Measurements from ENCODE around the gene USH1G. TPM values are rescaled to one million over a fixed set of nuclear protein-coding genes. Genes with fewer than 3 reads are reported as not detected.

USH1G gene
- total and polyA plus RNA-seq, 2 of the 13 experiments (the other 11 are each of a cell fraction or from before 2014, with no cell fraction given): 0.04 TPM; not detected in 1

DNA sequence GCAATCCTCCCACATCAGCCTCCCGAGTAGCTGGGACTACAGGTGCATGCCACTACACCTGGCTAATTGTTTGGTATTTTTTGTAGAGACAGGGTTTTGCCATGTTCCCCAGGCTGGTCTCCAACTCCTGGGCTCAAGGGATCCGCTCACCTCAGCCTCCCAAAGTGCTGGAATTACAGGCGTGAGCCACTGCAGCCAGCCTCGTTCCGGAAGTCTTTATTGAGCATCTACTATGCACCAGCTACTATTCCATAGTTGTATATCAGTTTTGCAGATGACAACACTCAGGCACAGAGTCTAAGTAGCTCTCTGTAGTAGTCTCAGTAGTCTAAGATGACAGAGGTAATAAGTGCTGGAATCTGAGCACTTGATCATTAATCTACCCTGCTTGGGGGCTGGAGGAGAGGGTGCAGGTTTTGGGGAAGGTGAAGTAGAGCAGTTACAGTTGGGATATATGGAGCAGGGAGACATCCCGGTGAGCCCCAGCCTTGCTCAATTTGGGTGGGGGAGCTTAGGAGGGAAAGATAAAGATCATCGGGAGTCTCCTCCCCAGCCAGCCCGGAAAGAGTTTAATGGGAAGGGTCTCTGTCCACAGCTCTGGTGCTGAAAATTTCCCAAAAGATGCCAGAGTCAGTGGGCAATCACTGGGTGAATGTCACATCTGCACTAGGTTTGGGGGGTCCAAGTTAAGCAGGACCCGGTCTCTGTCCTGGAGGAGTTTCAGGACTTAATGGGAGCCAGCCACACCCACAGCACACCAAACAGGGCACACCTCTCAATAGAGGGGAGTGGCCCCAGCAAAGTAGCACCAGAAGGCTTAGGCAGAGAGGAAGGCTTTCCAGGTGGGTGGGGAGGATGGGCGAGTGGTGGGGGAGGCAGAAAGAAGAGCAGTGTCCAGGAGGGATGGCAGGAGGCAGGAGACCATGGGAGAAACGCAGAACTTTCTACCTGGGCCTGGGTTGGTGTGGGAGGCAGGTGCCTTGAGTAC is 14.3 kb upstream of the USH1G start:
- in situ Hi-C loops (cut with HindIII; ENCODE audit: extremely low pct_ligation_motif_present, low pct_unique_long_range_greater_than_20kb): no loop called here
- Histone ChIP-seq H3K27me3 (ENCODE audit: control insufficient read depth in 1 of 2, insufficient read depth in 2 of 2, low read length in 2 of 2) (peaks cover 26 to 93% of the 10 kb centered on the region in 2 experiments), H3K36me3 (replicated peaks in 1 of 2; ENCODE audit: control insufficient read depth in 1 of 2, insufficient read depth in 2 of 2, low read length in 2 of 2) (no peaks in the 10 kb centered on the region), H3K9ac (ENCODE audit: insufficient read depth, low read depth, low read length) (no peak overlapping the region), H4K20me1 (ENCODE audit: insufficient read depth, low read length) (no peaks in the 10 kb centered on the region), H2AFZ (ENCODE audit: low read length) (no peak overlapping the region), H3K4me1 (ENCODE audit: insufficient read depth, low read length) (no peaks in the 10 kb centered on the region), H3K4me2 (ENCODE audit: low read depth, low read length) (no peak overlapping the region), H3K4me3 (replicated peaks in 1 of 3; ENCODE audit: insufficient read depth in 1 of 3, low read depth in 2 of 3, low read length in 3 of 3) (no peak overlapping the region), H3K9me3 (ENCODE audit: low read length) (no peaks in the 10 kb centered on the region), H3K79me2 (ENCODE audit: insufficient read depth, low read length) (no peaks in the 10 kb centered on the region), H3K27ac (ENCODE audit: extremely low read length, insufficient read depth, low read length) (no peak overlapping the region)
- DNase-seq (ENCODE audit: low spot score) (no peak), FAIRE-seq (no peak), ATAC-seq (no peak)
- ChIA-PET POLR2A (no interaction called here), CTCF (ENCODE audit: low intra/inter-chr PET ratio, low total read pairs) (no interaction called here)
- 31% methylated on average over 11 of the region's 11 CpGs for WGBS (ENCODE audit: low lambda C conversion rate)
- intact Hi-C loops (cut with micrococcal nuclease; ENCODE audit: unreplicated experiment): no loop called here
- no TSS peak for BruUV-seq (replicated peaks)
- 0 out of 2 replicates have a peak, but pooled peaks have one; percentile 55 for TF ChIP-seq EZH2 (conservative IDR thresholded peaks at IDR 0.05; ENCODE audit: low read depth, low read length)
- no peak for TF ChIP-seq TARDBP (CRISPR knock-in tag; IDR thresholded peaks at IDR 0.05)
- no peak for TF ChIP-seq ZNF720 (CRISPR knock-in tag; IDR thresholded peaks at IDR 0.05)
- no peak for TF ChIP-seq ZNF274 (CRISPR knock-in tag; IDR thresholded peaks at IDR 0.05)
- TF ChIP-seq, protein P1, sequence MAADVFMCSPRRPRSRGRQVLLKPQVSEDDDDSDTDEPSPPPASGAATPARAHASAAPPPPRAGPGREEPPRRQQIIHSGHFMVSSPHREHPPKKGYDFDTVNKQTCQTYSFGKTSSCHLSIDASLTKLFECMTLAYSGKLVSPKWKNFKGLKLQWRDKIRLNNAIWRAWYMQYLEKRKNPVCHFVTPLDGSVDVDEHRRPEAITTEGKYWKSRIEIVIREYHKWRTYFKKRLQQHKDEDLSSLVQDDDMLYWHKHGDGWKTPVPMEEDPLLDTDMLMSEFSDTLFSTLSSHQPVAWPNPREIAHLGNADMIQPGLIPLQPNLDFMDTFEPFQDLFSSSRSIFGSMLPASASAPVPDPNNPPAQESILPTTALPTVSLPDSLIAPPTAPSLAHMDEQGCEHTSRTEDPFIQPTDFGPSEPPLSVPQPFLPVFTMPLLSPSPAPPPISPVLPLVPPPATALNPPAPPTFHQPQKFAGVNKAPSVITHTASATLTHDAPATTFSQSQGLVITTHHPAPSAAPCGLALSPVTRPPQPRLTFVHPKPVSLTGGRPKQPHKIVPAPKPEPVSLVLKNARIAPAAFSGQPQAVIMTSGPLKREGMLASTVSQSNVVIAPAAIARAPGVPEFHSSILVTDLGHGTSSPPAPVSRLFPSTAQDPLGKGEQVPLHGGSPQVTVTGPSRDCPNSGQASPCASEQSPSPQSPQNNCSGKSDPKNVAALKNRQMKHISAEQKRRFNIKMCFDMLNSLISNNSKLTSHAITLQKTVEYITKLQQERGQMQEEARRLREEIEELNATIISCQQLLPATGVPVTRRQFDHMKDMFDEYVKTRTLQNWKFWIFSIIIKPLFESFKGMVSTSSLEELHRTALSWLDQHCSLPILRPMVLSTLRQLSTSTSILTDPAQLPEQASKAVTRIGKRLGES (CRISPR knock-in tag; IDR thresholded peaks at IDR 0.05; ENCODE audit: borderline replicate concordance): no peak
- TF ChIP-seq, protein P2, sequence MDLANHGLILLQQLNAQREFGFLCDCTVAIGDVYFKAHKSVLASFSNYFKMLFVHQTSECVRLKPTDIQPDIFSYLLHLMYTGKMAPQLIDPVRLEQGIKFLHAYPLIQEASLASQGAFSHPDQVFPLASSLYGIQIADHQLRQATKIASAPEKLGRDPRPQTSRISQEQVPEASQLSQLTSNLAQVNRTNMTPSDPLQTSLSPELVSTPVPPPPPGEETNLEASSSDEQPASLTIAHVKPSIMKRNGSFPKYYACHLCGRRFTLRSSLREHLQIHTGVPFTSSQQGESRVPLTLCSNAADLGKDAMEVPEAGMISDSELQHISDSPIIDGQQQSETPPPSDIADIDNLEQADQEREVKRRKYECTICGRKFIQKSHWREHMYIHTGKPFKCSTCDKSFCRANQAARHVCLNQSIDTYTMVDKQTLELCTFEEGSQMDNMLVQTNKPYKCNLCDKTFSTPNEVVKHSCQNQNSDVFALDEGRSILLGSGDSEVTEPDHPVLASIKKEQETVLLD (CRISPR knock-in tag; IDR thresholded peaks at IDR 0.05; ENCODE audit: low read depth): no peak
- TF ChIP-seq NR3C1 (CRISPR knock-in tag; IDR thresholded peaks at IDR 0.05): no peak
- no peak for TF ChIP-seq ZNF260 (CRISPR knock-in tag; IDR thresholded peaks at IDR 0.05; ENCODE audit: borderline replicate concordance, low read depth)
- peak; percentile 90 for TF ChIP-seq MIER2 (CRISPR knock-in tag; IDR thresholded peaks at IDR 0.05)
- TF ChIP-seq RBM39 (IDR thresholded peaks at IDR 0.05; ENCODE audit: low read depth, low read length, poor library complexity, severe bottlenecking): no peak
- no peak for TF ChIP-seq ZNF709 (CRISPR knock-in tag; IDR thresholded peaks at IDR 0.05)
- TF ChIP-seq, protein P3, sequence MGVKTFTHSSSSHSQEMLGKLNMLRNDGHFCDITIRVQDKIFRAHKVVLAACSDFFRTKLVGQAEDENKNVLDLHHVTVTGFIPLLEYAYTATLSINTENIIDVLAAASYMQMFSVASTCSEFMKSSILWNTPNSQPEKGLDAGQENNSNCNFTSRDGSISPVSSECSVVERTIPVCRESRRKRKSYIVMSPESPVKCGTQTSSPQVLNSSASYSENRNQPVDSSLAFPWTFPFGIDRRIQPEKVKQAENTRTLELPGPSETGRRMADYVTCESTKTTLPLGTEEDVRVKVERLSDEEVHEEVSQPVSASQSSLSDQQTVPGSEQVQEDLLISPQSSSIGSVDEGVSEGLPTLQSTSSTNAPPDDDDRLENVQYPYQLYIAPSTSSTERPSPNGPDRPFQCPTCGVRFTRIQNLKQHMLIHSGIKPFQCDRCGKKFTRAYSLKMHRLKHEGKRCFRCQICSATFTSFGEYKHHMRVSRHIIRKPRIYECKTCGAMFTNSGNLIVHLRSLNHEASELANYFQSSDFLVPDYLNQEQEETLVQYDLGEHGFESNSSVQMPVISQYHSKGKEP (CRISPR knock-in tag; IDR thresholded peaks at IDR 0.05): no peak
- TF ChIP-seq ASH2L (IDR thresholded peaks at IDR 0.05; ENCODE audit: insufficient read length, low read depth, low read length): no peak
- peak; percentile 67 for TF ChIP-seq EHMT2 (IDR thresholded peaks at IDR 0.05; ENCODE audit: borderline replicate concordance, low read depth, low read length)
- TF ChIP-seq ZNF546 (CRISPR knock-in tag; conservative IDR thresholded peaks at IDR 0.05): no peak
- no peak for TF ChIP-seq GABPB1 (CRISPR knock-in tag; IDR thresholded peaks at IDR 0.05)
- TF ChIP-seq SP5 (CRISPR knock-in tag; IDR thresholded peaks at IDR 0.05; ENCODE audit: borderline replicate concordance, low read depth): no peak

Data from HepG2 (cell line).